Liver (tissue), 3 donors: ENCODE results near the gene CRACR2A.

Experiments used
- EGR1 ChIP-seq, 2 donors: IDR thresholded peaks; 2 replicates each; pipeline ENCODE4 v1.6.1; 2016 to 2018; ENCODE audit warnings: antibody characterized with exemption in 2 of 2, low read depth in 2 of 2
- FOXA1 ChIP-seq: IDR thresholded peaks from 2 replicates; pipeline ENCODE4 v1.6.1; 2016; ENCODE audit warnings: antibody characterized with exemption
- FOXA2 ChIP-seq: IDR thresholded peaks from 2 replicates; pipeline ENCODE4 v1.6.1; 2016; ENCODE audit warnings: antibody characterized with exemption
- GABPA ChIP-seq, 2 donors: IDR thresholded peaks in 1 of 2; conservative IDR thresholded peaks in 1 of 2; 2 replicates each; pipeline ENCODE4 v1.6.1; 2016; ENCODE audit warnings: antibody characterized with exemption in 2 of 2, mild to moderate bottlenecking in 1 of 2, moderate library complexity in 1 of 2
- HNF4A ChIP-seq, 2 donors: conservative IDR thresholded peaks; 2 replicates each; pipeline ENCODE4 v1.6.1; 2016; ENCODE audit warnings: antibody characterized with exemption in 2 of 2, mild to moderate bottlenecking in 2 of 2
- JUND ChIP-seq, 2 donors: IDR thresholded peaks; 2 replicates each; pipeline ENCODE4 v1.6.1; 2016; ENCODE audit warnings: antibody characterized with exemption in 2 of 2
- RAD21 ChIP-seq, 2 donors: IDR thresholded peaks; 2 replicates each; pipeline ENCODE4 v1.6.1; 2016; ENCODE audit warnings: antibody characterized with exemption in 2 of 2, mild to moderate bottlenecking in 2 of 2
- REST ChIP-seq: IDR thresholded peaks from 2 replicates; pipeline ENCODE4 v1.6.1; 2016; ENCODE audit warnings: antibody characterized with exemption, mild to moderate bottlenecking
- SP1 ChIP-seq: IDR thresholded peaks from 2 replicates; pipeline ENCODE4 v1.6.1; 2018; ENCODE audit warnings: antibody characterized with exemption, mild to moderate bottlenecking
- TAF1 ChIP-seq: conservative IDR thresholded peaks from 2 replicates; pipeline ENCODE4 v1.6.1; 2016; ENCODE audit warnings: antibody characterized with exemption, mild to moderate bottlenecking
- YY1 ChIP-seq: IDR thresholded peaks from 2 replicates; pipeline ENCODE4 v1.6.1; 2016; ENCODE audit warnings: antibody characterized with exemption, mild to moderate bottlenecking
- TF ChIP-seq, protein P1 (sequence below): fragments of 150-350 bp; IDR thresholded peaks from 2 replicates; pipeline ENCODE4 v1.5.1; 2017; ENCODE audit warnings: improper control_type of control experiment, low read depth, low read length; ENCODE audit not compliant: missing input control
- TF ChIP-seq, protein P2 (sequence below): IDR thresholded peaks from 2 replicates; pipeline ENCODE4 v1.6.1; 2016; ENCODE audit warnings: antibody characterized with exemption
- TF ChIP-seq, protein P3 (sequence below): IDR thresholded peaks from 2 replicates; pipeline ENCODE4 v1.6.1; 2016; ENCODE audit warnings: antibody characterized with exemption
- donor health status: healthy.
- donor health status: healthy.

- TF ChIP-seq, protein P1, sequence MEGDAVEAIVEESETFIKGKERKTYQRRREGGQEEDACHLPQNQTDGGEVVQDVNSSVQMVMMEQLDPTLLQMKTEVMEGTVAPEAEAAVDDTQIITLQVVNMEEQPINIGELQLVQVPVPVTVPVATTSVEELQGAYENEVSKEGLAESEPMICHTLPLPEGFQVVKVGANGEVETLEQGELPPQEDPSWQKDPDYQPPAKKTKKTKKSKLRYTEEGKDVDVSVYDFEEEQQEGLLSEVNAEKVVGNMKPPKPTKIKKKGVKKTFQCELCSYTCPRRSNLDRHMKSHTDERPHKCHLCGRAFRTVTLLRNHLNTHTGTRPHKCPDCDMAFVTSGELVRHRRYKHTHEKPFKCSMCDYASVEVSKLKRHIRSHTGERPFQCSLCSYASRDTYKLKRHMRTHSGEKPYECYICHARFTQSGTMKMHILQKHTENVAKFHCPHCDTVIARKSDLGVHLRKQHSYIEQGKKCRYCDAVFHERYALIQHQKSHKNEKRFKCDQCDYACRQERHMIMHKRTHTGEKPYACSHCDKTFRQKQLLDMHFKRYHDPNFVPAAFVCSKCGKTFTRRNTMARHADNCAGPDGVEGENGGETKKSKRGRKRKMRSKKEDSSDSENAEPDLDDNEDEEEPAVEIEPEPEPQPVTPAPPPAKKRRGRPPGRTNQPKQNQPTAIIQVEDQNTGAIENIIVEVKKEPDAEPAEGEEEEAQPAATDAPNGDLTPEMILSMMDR, result no peak
- TF ChIP-seq EGR1 (IDR thresholded peaks at IDR 0.05; ENCODE audit: low read depth in 2 of 2) (no peak), SP1 (no peak), RAD21 (IDR thresholded peaks at IDR 0.05) (no peak), GABPA (IDR thresholded peaks at IDR 0.05 in 1 of 2, conservative IDR thresholded peaks at IDR 0.05 in 1 of 2) (no peak), TAF1 (no peak), JUND (IDR thresholded peaks at IDR 0.05) (no peak), HNF4A (conservative IDR thresholded peaks at IDR 0.05) (no peak), FOXA1 (no peak), REST (no peak), YY1 (no peak), FOXA2 (no peak)
- TF ChIP-seq, protein P2, sequence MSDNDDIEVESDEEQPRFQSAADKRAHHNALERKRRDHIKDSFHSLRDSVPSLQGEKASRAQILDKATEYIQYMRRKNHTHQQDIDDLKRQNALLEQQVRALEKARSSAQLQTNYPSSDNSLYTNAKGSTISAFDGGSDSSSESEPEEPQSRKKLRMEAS, result no peak
- TF ChIP-seq, protein P3, sequence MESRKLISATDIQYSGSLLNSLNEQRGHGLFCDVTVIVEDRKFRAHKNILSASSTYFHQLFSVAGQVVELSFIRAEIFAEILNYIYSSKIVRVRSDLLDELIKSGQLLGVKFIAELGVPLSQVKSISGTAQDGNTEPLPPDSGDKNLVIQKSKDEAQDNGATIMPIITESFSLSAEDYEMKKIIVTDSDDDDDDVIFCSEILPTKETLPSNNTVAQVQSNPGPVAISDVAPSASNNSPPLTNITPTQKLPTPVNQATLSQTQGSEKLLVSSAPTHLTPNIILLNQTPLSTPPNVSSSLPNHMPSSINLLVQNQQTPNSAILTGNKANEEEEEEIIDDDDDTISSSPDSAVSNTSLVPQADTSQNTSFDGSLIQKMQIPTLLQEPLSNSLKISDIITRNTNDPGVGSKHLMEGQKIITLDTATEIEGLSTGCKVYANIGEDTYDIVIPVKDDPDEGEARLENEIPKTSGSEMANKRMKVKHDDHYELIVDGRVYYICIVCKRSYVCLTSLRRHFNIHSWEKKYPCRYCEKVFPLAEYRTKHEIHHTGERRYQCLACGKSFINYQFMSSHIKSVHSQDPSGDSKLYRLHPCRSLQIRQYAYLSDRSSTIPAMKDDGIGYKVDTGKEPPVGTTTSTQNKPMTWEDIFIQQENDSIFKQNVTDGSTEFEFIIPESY, result no peak
Observed at GRCh38 chr12:3741882-3742672, 10.8 kb downstream of the CRACR2A start.
